AG04450 (cell line): ENCODE measurements around the gene RBM22. TPM values are rescaled to one million over a fixed set of nuclear protein-coding genes. Genes with fewer than 3 reads are reported as not detected.

ENCODE experiments used
- CTCF ChIA-PET: fragments of 300-600, 350-600 bp; formaldehyde crosslinking; extraction: SDS; loops from one replicate; lab custom pipeline; 2022; ENCODE audit warnings: antibody characterized with exemption, inconsistent platforms; lab: Charles Lee
- POLR2A ChIA-PET: fragments of 350-600 bp; formaldehyde crosslinking; extraction: SDS; loops from one replicate; lab custom pipeline; 2021; ENCODE audit warnings: antibody characterized with exemption, inconsistent platforms; lab: Yijun Ruan, JAX
- DNase-seq: peaks from one replicate; pipeline ENCODE4 v3.0.0-alpha.2; 2011; ENCODE audit warnings: low read depth, low spot score
- H3K27ac ChIP-seq: one replicate; pipeline ENCODE4 v1.5.1; 2012; ENCODE audit warnings: low read depth, low read length, control low read depth
- H3K27me3 ChIP-seq: one replicate; pipeline ENCODE4 v1.6.0; 2012; ENCODE audit warnings: low read length; ENCODE audit not compliant: control insufficient read depth, insufficient read depth
- H3K4me3 ChIP-seq: 2 replicates; pipeline ENCODE4 v1.5.1; 2011; ENCODE audit warnings: mild to moderate bottlenecking, low read depth, low read length, control low read depth
- H3K9me3 ChIP-seq: 2 replicates; pipeline ENCODE4 v1.5.1; 2012; ENCODE audit warnings: low read length; ENCODE audit not compliant: control insufficient read depth, insufficient read depth
- CTCF ChIP-seq: IDR thresholded peaks from 2 replicates; pipeline ENCODE4 v1.5.1; 2011; ENCODE audit warnings: low read depth, low read length, control low read depth, inconsistent platforms
- polyA plus RNA-seq: library from polyadenylated mRNA; depleted of rRNA; stranded (reverse); fragments of >200 nt; gene quantifications from 2 replicates; pipeline ENCODE4 v1.2.3, GENCODE V29; 2011

RBM22 gene
- polyA plus RNA-seq, 1 experiment, result 49.5 TPM

- ChIA-PET POLR2A (no interaction called here), CTCF (interaction anchor here (1.2 kb wide), 1 partner anchor 131 kb away, joined by 5 read pairs; no protein-coding TSS in a partner anchor)
- H3K4me3 ChIP-seq, result no peak overlapping the region
- no peak for DNase-seq
- no peak overlapping the region for H3K27ac ChIP-seq
- no peak for TF ChIP-seq CTCF
- H3K27me3 ChIP-seq, result no peaks in the 10 kb centered on the region
- H3K9me3 ChIP-seq, result no peaks in the 10 kb centered on the region
Observed at GRCh38 chr5:150692276-150692675, 8.6 kb downstream of the RBM22 start.

GRCh38 chr5:150690760-150691159 is 10.1 kb downstream of the RBM22 start:
- no peaks in the 10 kb centered on the region for H3K27me3 ChIP-seq
- no peak for TF ChIP-seq CTCF
- no peak overlapping the region for H3K4me3 ChIP-seq
- POLR2A ChIA-PET, result interaction anchor here (0.7 kb wide), 1 partner anchor 419 kb away, joined by 4 read pairs; no protein-coding TSS in a partner anchor
- H3K27ac ChIP-seq, result no peak overlapping the region
- DNase-seq, result no peak
- no peaks in the 10 kb centered on the region for H3K9me3 ChIP-seq
- CTCF ChIA-PET, result interaction anchor here (1.6 kb wide), 1 partner anchor 9 kb away, joined by 4 read pairs; no protein-coding TSS in a partner anchor

- Histone ChIP-seq H3K27ac (no peak overlapping the region), H3K27me3 (no peaks in the 10 kb centered on the region), H3K4me3 (no peak overlapping the region), H3K9me3 (no peaks in the 10 kb centered on the region)
- ChIA-PET CTCF (interaction anchor here (2.7 kb wide), 1 partner anchor 11 kb away, joined by 14 read pairs; the partner anchor contains the start of gene RBM22), POLR2A (no interaction called here)
- DNase-seq, result no peak
- TF ChIP-seq CTCF, result no peak
Observed at GRCh38 chr5:150689120-150689519, 11.7 kb downstream of the RBM22 start.

- TF ChIP-seq CTCF, result no peak
Observed at GRCh38 chr5:150676578-150676977, 24.3 kb downstream of the RBM22 start.

GRCh38 chr5:150675069-150675468 is 25.8 kb downstream of the RBM22 start:
- Histone ChIP-seq H3K27me3 (peaks cover 4% of the 10 kb centered on the region), H3K27ac (no peak overlapping the region), H3K4me3 (no peak overlapping the region), H3K9me3 (no peaks in the 10 kb centered on the region)
- TF ChIP-seq CTCF, result no peak
- DNase-seq, result no peak
- ChIA-PET POLR2A (no interaction called here), CTCF (interaction anchor here (0.5 kb wide), 1 partner anchor 53 kb away, joined by 4 read pairs; no protein-coding TSS in a partner anchor)

More at GRCh38 chr5:150676578-150676977, 24.3 kb downstream of the RBM22 start:
- POLR2A ChIA-PET, result no interaction called here
- no peak for DNase-seq
- no peak overlapping the region for H3K27ac ChIP-seq
- no peak overlapping the region for H3K4me3 ChIP-seq
- no peaks in the 10 kb centered on the region for H3K9me3 ChIP-seq
- CTCF ChIA-PET, result no interaction called here
- no peaks in the 10 kb centered on the region for H3K27me3 ChIP-seq
